ENCODE results near the gene NSMCE1.

NSMCE1 gene

DNA sequence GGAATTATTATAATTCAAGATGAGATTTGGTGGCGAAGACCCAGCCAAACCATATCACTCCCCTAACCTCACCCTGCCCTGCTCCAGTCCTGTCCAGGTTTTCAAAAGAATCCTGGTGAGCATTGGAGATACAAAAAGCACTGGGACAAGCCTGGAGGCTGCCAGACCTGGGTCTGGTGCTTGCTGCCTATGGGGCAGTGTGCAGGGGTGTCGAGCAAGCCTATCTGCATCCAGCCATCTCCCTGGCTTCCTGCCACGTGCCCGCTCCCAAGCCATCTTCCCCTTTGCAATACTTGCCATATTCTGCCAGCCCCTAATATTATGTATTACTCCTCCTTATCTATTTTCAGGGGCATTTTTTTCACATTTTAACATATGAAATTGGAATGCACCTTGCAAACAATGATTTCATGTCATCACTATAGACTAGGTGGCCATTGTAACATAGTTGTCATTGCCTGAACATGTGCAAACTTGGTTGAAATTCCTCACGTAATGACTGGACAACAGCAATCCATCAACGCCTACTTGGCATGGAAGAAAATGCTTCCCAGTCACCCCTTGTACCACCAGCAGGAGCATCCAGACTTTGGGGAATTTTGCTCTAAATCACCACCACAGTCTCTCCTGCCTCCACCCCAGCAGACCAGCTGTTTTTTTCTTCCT, 73.4 kb downstream of the NSMCE1 start:
- DNase-seq (ENCODE audit: low read depth in 2 of 2), result no peak

DNA sequence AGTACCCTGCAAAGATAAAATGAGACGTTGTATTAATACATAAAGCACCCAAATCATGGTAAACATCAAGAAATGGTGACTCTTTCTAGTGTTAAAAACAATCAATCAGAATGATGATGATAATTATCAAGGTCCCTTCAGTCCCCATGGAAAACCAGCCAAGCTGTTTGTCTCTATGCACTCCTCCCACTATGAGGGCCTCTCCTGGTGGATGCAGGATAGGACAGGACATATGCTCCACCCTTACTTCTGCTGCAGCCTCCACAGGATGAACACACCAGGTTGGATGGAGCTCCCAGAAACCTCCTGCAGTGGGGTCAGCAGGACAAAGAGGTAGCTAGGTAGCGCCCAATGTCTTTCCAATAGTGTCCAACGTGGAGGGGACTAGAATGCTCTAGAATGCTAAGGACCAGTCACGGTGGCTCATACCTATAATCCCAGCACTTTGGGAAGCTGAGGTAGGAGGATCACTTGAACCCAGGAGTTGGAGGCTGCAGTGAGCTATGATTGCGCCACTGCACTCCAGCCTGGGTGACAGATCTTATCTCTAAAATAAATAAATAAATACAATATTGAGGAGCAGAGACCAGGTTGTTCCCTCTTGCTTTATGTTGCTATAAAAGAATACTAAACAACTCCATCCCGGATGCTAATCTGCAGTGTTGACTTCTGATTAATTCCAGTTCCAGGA, 75.1 kb downstream of the NSMCE1 start:
- no peak for DNase-seq (ENCODE audit: low read depth in 2 of 2)

DNA sequence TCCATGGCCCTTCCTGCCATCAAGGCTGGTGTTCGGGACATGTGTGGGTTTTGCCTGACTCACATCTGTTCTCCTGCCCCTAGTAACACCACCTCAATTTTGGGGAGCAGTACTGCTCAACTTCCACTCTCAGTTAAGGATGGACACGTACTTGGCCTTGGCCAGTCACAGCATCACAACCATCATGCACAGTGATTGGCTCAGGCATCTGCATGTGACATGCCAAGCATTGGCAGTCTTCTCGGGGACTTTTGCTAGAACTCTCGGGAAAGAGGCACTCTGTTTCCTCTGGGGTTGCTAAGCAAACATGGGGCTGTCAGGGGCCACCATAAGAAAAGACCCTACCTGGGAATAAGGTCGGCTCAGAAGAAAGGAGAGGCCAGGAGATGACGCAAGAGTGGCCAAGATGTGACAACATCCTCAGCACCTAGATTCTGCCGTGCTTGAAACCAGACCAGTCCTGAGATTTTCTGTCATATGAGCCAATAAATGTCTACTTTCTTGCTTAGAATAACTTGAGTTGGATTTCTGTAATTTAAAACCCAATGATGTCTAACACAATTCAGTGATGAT, 77.1 kb downstream of the NSMCE1 start:
- no peak for DNase-seq (ENCODE audit: low read depth in 2 of 2)

DNA sequence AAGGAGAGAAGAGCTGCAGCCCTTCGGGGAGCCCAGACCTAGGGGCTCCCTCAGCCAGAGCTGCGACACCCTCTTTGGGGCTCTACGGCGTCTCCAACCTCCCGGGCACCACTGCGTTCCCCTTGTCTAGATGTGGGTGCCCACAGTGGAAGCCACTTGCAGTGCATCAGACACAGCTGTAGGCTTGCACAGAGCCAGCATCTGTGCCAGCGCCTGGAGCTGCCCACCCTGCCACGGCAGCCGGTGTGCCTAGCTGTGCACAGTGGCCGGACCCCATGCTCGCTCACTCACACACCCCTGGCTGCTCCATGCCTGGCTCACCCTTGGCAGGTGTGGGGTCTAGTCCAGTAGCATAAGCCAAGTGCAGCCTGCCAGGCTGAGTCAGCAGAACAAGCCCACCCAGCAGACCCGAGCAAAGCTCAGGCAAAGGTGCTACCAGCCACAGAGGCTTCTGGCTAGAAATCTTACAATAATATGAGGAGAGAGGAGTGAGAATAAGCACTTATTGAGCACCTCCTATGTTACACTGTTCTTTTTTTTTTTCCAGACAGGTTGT, 78.2 kb downstream of the NSMCE1 start:
- DNase-seq (ENCODE audit: low read depth in 2 of 2), result no peak

GRCh38 chr16:27189335-27189972, 79.1 kb downstream of the NSMCE1 start:
- DNase-seq (ENCODE audit: low read depth in 2 of 2), result no peak

DNA sequence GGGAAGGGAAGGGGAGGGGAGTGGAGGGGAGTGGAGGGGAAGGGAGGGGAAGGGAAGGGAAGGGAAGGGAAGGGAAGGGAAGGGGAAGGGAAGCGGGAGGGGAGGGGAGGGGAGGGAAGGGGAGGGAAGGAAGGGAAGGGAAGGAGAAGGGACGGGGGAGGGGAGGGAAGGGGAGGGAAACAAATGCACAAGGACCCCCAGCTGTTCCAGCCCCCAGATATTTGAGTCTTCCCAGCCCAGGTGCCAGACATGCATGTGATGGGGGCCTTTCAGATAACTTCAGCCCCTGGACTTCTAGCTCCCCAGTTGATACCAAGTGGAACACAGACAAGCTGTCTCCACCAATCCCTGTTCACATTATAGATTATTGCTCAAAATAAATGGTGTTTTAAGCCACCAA, 79.9 kb downstream of the NSMCE1 start:
- DNase-seq (ENCODE audit: low read depth in 2 of 2), result no peak

DNA sequence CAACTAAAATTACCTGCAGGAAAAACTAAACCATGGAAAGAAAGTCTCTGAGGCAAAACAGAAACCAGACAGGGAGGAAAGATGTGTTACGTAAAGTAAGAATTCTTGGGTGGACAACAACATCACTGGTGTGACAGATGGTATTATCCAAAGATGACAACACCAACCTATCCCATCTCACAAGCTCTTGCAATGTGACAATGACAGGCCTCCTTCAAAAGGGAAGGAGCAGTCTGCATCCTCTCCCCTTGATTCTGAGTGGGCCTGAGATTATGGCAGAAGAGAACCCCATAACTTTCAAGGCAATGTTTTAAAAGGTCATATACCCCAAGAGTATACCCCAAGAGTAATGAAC, 82.8 kb downstream of the NSMCE1 start:
- no peak for DNase-seq (ENCODE audit: low read depth in 2 of 2)

- no peak for DNase-seq (ENCODE audit: low read depth in 2 of 2)
Observed at GRCh38 chr16:27182906-27183405, 85.6 kb downstream of the NSMCE1 start.

GRCh38 chr16:27181019-27181790, 87.4 kb downstream of the NSMCE1 start:
- DNase-seq (ENCODE audit: low read depth in 2 of 2), result no peak

GRCh38 chr16:27179500-27180072, 89.0 kb downstream of the NSMCE1 start:
- peak; percentile 78 to 84 for DNase-seq (ENCODE audit: low read depth in 2 of 2)

DNA sequence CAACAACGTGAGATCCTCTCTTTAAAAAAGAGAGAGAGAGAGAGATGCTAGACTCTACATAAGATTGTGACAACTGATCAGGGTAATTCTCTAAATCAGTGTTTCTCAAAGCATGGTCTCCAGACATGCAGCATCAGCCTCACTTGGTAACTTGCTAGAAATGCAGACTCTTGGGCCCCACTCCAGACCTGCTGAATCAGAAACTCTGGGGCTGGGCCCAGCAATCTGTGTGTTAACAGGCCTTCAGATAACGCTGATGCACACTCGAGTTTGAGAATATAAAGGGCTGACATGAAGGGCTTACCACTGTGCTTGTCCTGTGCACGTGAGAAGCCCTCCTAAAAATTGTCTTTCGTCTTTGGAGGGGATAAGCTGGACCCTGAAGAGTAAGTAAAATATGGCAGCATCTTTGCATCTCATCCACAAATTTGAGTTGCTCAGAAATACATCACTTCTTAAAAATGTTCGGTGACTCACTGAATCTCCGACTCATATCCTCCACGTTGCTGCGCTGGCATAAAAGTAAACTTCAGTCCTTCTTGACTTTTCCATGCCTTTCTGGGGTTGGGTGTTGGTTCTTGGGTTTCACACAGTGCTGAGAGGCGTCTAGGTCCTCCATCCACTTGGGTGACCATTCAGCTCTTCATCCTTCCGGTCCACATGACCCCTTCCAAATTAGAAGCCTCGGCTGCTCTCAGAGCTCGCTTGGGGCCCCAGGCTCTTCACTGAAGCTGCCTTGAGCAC, 91.4 kb downstream of the NSMCE1 start:
- no peak for DNase-seq (ENCODE audit: low read depth in 2 of 2)

DNA sequence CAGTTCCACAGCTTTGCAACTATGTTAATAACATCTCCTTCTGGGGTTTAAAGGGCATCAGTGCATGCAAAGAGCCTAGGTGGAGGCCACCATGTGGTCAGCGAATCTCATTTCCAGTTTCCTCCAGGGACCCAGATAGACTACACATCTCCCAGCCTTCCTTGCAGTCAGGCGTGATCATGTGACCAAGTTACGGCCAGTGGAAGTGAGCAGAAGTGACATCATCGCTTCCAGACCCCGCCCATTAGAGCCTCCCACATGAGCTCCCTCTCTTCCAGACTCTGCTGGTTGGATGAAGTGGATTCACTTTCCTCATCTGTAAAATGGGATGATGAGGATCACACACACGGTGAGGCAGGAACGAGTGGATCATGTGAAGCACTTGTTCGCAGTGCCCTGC, 92.7 kb downstream of the NSMCE1 start:
- no peak for DNase-seq (ENCODE audit: low read depth in 2 of 2)

Data from stimulated activated CD4-positive, alpha-beta T cell treated with anti-CD3 and anti-CD28 coated beads, Interleukin-15, amount 100 ng/mL, for 48 hours (primary cell).